HepG2 (cell line): ENCODE results near the gene RARA. TPM values are rescaled to one million over a fixed set of nuclear protein-coding genes. Genes with fewer than 3 reads are reported as not detected.

Experiments
- FOXA1 ChIP-seq, 2 experiments: fragments of 450-650 bp in 1 of 2; sonication (generic) in 1 of 2; formaldehyde crosslinking in 1 of 2; IDR thresholded peaks; 2 replicates each; pipeline versions ENCODE4 v1.4.0 to v1.6.1; 2016 to 2020; ENCODE audit warnings: missing genetic modification reagents in 1 of 2
- HOXD1 ChIP-seq: sonication (generic); formaldehyde crosslinking; IDR thresholded peaks from 2 replicates; pipeline ENCODE4 v1.5.0; 2020; ENCODE audit warnings: missing genetic modification reagents
- MIER2 ChIP-seq: IDR thresholded peaks from 2 replicates; pipeline ENCODE4 v1.6.1; 2016; ENCODE audit warnings: missing biosample characterization, missing genetic modification reagents
- MTF1 ChIP-seq: sonication (generic); formaldehyde crosslinking; IDR thresholded peaks from 2 replicates; pipeline ENCODE4 v1.5.0; 2020; ENCODE audit warnings: missing genetic modification reagents
- PBX2 ChIP-seq: IDR thresholded peaks from 2 replicates; pipeline ENCODE4 v1.6.1; 2016; ENCODE audit warnings: control low read depth
- TBX3 ChIP-seq: fragments of 450-650 bp; IDR thresholded peaks from 2 replicates; pipeline ENCODE4 v1.6.1; 2017; ENCODE audit warnings: antibody characterized with exemption, mild to moderate bottlenecking, inconsistent platforms, borderline replicate concordance
- TP53 ChIP-seq: sonication (generic); formaldehyde crosslinking; conservative IDR thresholded peaks from 2 replicates; pipeline ENCODE4 v1.4.0; 2020; ENCODE audit warnings: missing genetic modification reagents
- U2AF2 ChIP-seq: fragments of 200-400 bp; formaldehyde crosslinking; IDR thresholded peaks from 2 replicates; pipeline ENCODE4 v1.6.1; 2017; ENCODE audit warnings: low read depth, mild to moderate bottlenecking, low read length
- ZBTB37 ChIP-seq: sonication (generic); formaldehyde crosslinking; IDR thresholded peaks from 2 replicates; pipeline ENCODE4 v1.4.0; 2020; ENCODE audit warnings: mild to moderate bottlenecking, missing genetic modification reagents
- ZNF235 ChIP-seq: sonication (generic); formaldehyde crosslinking; IDR thresholded peaks from 2 replicates; pipeline ENCODE4 v1.8.1; 2023; ENCODE audit warnings: mild to moderate bottlenecking, missing genetic modification reagents, borderline replicate concordance
- ZNF484 ChIP-seq: sonication (generic); formaldehyde crosslinking; IDR thresholded peaks from 2 replicates; pipeline ENCODE4 v1.5.1; 2020; ENCODE audit warnings: mild to moderate bottlenecking, low read depth, missing genetic modification reagents, borderline replicate concordance
- ZNF503 ChIP-seq: sonication (generic); formaldehyde crosslinking; IDR thresholded peaks from 2 replicates; pipeline ENCODE4 v1.4.0; 2020; ENCODE audit warnings: missing genetic modification reagents
- ZNF550 ChIP-seq: sonication (generic); formaldehyde crosslinking; IDR thresholded peaks from 2 replicates; pipeline ENCODE4 v1.4.0; 2020; ENCODE audit warnings: mild to moderate bottlenecking, missing genetic modification reagents, borderline replicate concordance
- polyA plus RNA-seq, 8 experiments: library from polyadenylated mRNA; depleted of rRNA in 3 of 8; stranded (reverse) in 7 of 8; unstranded in 1 of 8; fragments of >200 nt; fragmentation: Illumina TruSeq in 4 of 8; extraction: Trizol in 4 of 8; gene quantifications; 2 replicates each; pipeline versions ENCODE4 v1.2.1 to v1.2.3, GENCODE V29; 2011 to 2016; ENCODE audit warnings: low read depth in 4 of 8, missing spikeins in 1 of 8, mixed read lengths in 1 of 8; ENCODE audit not compliant: insufficient read depth in 1 of 8
- total RNA-seq, 5 experiments: library from RNA; depleted of rRNA; stranded (reverse); fragments of >200 nt; fragmentation: Illumina TruSeq; extraction: Trizol; gene quantifications; 2 replicates each; pipeline ENCODE4 v1.2.3, GENCODE V29; 2016; ENCODE audit warnings: low read depth in 1 of 5
- TF ChIP-seq, protein P1 (sequence below): sonication (generic); formaldehyde crosslinking; IDR thresholded peaks from 2 replicates; pipeline ENCODE4 v1.8.0; 2022; ENCODE audit warnings: mild to moderate bottlenecking, missing genetic modification reagents
- TF ChIP-seq, protein P2 (sequence below): sonication (generic); formaldehyde crosslinking; IDR thresholded peaks from 2 replicates; pipeline ENCODE4 v1.5.0; 2020; ENCODE audit warnings: mild to moderate bottlenecking, missing genetic modification reagents, borderline replicate concordance

RARA gene
- total and polyA plus RNA-seq, 2 of the 13 experiments (the other 11 are each of a cell fraction or from before 2014, with no cell fraction given) = 6.4 to 8.6 TPM

- TF ChIP-seq U2AF2 = no peak
- no peak for TF ChIP-seq ZNF484 (CRISPR knock-in tag)
- TF ChIP-seq MTF1 (CRISPR knock-in tag) = 0 out of 2 replicates have a peak, but pooled peaks have one; percentile 58
- TF ChIP-seq HOXD1 (CRISPR knock-in tag) = peak; percentile 82
- TF ChIP-seq, protein P1, sequence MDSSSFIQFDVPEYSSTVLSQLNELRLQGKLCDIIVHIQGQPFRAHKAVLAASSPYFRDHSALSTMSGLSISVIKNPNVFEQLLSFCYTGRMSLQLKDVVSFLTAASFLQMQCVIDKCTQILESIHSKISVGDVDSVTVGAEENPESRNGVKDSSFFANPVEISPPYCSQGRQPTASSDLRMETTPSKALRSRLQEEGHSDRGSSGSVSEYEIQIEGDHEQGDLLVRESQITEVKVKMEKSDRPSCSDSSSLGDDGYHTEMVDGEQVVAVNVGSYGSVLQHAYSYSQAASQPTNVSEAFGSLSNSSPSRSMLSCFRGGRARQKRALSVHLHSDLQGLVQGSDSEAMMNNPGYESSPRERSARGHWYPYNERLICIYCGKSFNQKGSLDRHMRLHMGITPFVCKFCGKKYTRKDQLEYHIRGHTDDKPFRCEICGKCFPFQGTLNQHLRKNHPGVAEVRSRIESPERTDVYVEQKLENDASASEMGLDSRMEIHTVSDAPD (CRISPR knock-in tag) = peak; percentile 63; the same call in 1 of the 2 replicates
- 0 out of 2 replicates have a peak, but pooled peaks have one; percentile 28 for TF ChIP-seq TBX3
- TF ChIP-seq ZNF235 (CRISPR knock-in tag) = peak; percentile 34; the same call in 1 of the 2 replicates
- TF ChIP-seq ZNF503 (CRISPR knock-in tag) = peak; percentile 59; the same call in 1 of the 2 replicates
- TF ChIP-seq, protein P2, sequence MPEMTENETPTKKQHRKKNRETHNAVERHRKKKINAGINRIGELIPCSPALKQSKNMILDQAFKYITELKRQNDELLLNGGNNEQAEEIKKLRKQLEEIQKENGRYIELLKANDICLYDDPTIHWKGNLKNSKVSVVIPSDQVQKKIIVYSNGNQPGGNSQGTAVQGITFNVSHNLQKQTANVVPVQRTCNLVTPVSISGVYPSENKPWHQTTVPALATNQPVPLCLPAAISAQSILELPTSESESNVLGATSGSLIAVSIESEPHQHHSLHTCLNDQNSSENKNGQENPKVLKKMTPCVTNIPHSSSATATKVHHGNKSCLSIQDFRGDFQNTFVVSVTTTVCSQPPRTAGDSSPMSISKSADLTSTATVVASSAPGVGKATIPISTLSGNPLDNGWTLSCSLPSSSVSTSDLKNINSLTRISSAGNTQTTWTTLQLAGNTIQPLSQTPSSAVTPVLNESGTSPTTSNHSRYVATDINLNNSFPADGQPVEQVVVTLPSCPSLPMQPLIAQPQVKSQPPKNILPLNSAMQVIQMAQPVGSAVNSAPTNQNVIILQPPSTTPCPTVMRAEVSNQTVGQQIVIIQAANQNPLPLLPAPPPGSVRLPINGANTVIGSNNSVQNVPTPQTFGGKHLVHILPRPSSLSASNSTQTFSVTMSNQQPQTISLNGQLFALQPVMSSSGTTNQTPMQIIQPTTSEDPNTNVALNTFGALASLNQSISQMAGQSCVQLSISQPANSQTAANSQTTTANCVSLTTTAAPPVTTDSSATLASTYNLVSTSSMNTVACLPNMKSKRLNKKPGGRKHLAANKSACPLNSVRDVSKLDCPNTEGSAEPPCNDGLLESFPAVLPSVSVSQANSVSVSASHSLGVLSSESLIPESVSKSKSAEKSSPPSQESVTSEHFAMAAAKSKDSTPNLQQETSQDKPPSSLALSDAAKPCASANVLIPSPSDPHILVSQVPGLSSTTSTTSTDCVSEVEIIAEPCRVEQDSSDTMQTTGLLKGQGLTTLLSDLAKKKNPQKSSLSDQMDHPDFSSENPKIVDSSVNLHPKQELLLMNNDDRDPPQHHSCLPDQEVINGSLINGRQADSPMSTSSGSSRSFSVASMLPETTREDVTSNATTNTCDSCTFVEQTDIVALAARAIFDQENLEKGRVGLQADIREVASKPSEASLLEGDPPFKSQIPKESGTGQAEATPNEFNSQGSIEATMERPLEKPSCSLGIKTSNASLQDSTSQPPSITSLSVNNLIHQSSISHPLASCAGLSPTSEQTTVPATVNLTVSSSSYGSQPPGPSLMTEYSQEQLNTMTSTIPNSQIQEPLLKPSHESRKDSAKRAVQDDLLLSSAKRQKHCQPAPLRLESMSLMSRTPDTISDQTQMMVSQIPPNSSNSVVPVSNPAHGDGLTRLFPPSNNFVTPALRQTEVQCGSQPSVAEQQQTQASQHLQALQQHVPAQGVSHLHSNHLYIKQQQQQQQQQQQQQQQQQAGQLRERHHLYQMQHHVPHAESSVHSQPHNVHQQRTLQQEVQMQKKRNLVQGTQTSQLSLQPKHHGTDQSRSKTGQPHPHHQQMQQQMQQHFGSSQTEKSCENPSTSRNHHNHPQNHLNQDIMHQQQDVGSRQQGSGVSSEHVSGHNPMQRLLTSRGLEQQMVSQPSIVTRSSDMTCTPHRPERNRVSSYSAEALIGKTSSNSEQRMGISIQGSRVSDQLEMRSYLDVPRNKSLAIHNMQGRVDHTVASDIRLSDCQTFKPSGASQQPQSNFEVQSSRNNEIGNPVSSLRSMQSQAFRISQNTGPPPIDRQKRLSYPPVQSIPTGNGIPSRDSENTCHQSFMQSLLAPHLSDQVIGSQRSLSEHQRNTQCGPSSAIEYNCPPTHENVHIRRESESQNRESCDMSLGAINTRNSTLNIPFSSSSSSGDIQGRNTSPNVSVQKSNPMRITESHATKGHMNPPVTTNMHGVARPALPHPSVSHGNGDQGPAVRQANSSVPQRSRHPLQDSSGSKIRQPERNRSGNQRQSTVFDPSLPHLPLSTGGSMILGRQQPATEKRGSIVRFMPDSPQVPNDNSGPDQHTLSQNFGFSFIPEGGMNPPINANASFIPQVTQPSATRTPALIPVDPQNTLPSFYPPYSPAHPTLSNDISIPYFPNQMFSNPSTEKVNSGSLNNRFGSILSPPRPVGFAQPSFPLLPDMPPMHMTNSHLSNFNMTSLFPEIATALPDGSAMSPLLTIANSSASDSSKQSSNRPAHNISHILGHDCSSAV (CRISPR knock-in tag) = no peak
- TF ChIP-seq TP53 (CRISPR knock-in tag) = no peak
- no peak for TF ChIP-seq ZBTB37 (CRISPR knock-in tag)
- no peak for TF ChIP-seq ZNF550 (CRISPR knock-in tag)
- TF ChIP-seq FOXA1 (IDR thresholded peaks at IDR 0.05) = no peak
- peak; percentile 27; the same call in 1 of the 2 replicates for TF ChIP-seq FOXA1 (CRISPR knock-in tag; IDR thresholded peaks at IDR 0.05)
- no peak for TF ChIP-seq PBX2
- 0 out of 2 replicates have a peak, but pooled peaks have one; percentile 30 for TF ChIP-seq MIER2 (CRISPR knock-in tag)
Observed at GRCh38 chr17:40362696-40363110, 53.7 kb downstream of the RARA start (continued).
